ENCODE measurements around the gene NRGN. TPM values are rescaled to one million over a fixed set of nuclear protein-coding genes. Genes with fewer than 3 reads are reported as not detected.

Gene NRGN
- total RNA-seq, 1 donor from 2014 or later = not detected

GRCh38 chr11:124736736-124737135 is 3.0 kb upstream of the NRGN start:
- H3K4me3 ChIP-seq (ENCODE audit: low read depth, low read length) = no peak overlapping the region
- DNase-seq (ENCODE audit: low read depth) = no peak
- H3K27me3 ChIP-seq (ENCODE audit: control insufficient read depth, insufficient read depth, low read length) = peaks cover 34% of the 10 kb centered on the region
- TF ChIP-seq CTCF (IDR thresholded peaks at IDR 0.05; ENCODE audit: insufficient read depth, low read length, poor library complexity, severe bottlenecking) = no peak
- no peaks in the 10 kb centered on the region for H3K36me3 ChIP-seq (ENCODE audit: control insufficient read depth, insufficient read depth, low read length)

- H3K27me3 ChIP-seq (ENCODE audit: control insufficient read depth, insufficient read depth, low read length) = peaks cover 35% of the 10 kb centered on the region
- TF ChIP-seq CTCF (IDR thresholded peaks at IDR 0.05; ENCODE audit: insufficient read depth, low read length, poor library complexity, severe bottlenecking) = no peak
- DNase-seq (ENCODE audit: low read depth) = no peak
- no peaks in the 10 kb centered on the region for H3K36me3 ChIP-seq (ENCODE audit: control insufficient read depth, insufficient read depth, low read length)
- no peak overlapping the region for H3K4me3 ChIP-seq (ENCODE audit: low read depth, low read length)
These were observed 2.0 kb upstream of the NRGN start for GRCh38 chr11:124737638-124738305.

- no peak for DNase-seq (ENCODE audit: low read depth)
- H3K27me3 ChIP-seq (ENCODE audit: control insufficient read depth, insufficient read depth, low read length) = peaks cover 35% of the 10 kb centered on the region
- H3K36me3 ChIP-seq (ENCODE audit: control insufficient read depth, insufficient read depth, low read length) = no peaks in the 10 kb centered on the region
- no peak for TF ChIP-seq CTCF (IDR thresholded peaks at IDR 0.05; ENCODE audit: insufficient read depth, low read length, poor library complexity, severe bottlenecking)
- H3K4me3 ChIP-seq (ENCODE audit: low read depth, low read length) = peak overlapping the region; percentile 35
These were observed 846 bp upstream of the NRGN start for GRCh38 chr11:124738713-124739478.

- DNase-seq (ENCODE audit: low read depth) = no peak
- H3K36me3 ChIP-seq (ENCODE audit: control insufficient read depth, insufficient read depth, low read length) = no peaks in the 10 kb centered on the region
- TF ChIP-seq CTCF (IDR thresholded peaks at IDR 0.05; ENCODE audit: insufficient read depth, low read length, poor library complexity, severe bottlenecking) = peak; percentile 48
- peak overlapping the region; percentile 44 for H3K4me3 ChIP-seq (ENCODE audit: low read depth, low read length)
- peaks cover 39% of the 10 kb centered on the region for H3K27me3 ChIP-seq (ENCODE audit: control insufficient read depth, insufficient read depth, low read length)
These were observed 638 bp downstream of the NRGN start for GRCh38 chr11:124740277-124740882.

DNA sequence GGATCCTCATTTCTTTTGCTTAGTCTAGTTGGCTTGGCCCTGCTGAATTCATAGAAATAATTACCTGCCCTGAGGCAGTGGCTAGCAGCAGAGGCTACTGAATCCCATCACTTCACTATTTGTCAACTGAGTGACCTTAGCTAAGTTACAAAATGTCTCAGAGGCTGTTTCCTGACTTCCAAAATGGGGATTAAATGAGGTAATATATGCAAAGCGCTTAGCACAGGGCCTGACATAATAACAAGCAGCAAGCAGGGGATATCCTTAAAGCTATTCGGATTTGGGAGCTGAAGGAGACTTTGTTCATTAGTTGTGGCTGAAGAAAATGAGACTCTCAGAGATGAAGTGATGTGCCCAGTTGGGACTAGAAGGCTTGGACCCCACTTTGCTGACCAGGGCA is 2.8 kb downstream of the NRGN start:
- no peak for DNase-seq (ENCODE audit: low read depth)
- H3K36me3 ChIP-seq (ENCODE audit: control insufficient read depth, insufficient read depth, low read length) = no peaks in the 10 kb centered on the region
- peaks cover 37% of the 10 kb centered on the region for H3K27me3 ChIP-seq (ENCODE audit: control insufficient read depth, insufficient read depth, low read length)
- H3K4me3 ChIP-seq (ENCODE audit: low read depth, low read length) = no peak overlapping the region
- no peak for TF ChIP-seq CTCF (IDR thresholded peaks at IDR 0.05; ENCODE audit: insufficient read depth, low read length, poor library complexity, severe bottlenecking)
